NCI-H1436 treated with DMSO at 0.1 percent for 48 hours (cell line): ENCODE measurements around the gene TOMM7.

Source experiments
- DNase-seq: peaks from one replicate; lab custom pipeline; 2025; lab: John Stamatoyannopoulos, UW

The TOMM7 gene

DNA sequence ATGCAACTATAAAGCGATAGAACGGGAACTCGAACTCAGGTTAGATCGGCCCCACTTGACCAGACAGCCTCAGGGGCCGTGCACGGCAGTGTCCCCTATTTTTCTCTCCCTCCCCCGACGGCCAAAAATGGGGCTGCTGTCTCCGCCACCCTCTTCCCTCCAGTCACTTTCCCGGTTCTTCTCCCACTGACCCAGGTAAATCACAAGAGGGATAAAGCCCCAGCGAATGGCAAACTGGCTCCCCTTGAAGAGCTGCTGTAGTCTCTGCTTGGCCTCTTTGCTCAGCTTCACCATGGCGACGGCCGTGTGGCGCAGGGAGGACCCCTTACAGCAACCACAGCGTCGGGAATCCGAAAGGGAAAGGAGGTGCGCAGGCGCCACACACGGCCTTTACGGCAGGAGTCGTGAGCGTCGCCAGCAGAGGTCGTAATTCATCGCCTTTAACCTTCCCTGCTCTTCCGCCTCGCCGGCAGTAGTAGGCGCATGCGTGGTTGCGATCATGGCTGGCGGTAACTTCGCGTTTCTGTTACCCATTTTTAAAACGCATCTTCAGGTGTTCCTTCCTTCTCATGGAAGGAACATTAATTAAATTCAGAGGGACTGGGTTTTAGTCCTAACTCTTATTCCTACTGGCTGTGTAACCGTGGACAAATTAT is at the start of gene TOMM7:
TSS of gene TOMM7 (minus strand) at position 364 of the 656 bp plus-strand sequence. CDS start at position 294, 70 bp downstream.
- DNase-seq, result peak; percentile 82

DNA sequence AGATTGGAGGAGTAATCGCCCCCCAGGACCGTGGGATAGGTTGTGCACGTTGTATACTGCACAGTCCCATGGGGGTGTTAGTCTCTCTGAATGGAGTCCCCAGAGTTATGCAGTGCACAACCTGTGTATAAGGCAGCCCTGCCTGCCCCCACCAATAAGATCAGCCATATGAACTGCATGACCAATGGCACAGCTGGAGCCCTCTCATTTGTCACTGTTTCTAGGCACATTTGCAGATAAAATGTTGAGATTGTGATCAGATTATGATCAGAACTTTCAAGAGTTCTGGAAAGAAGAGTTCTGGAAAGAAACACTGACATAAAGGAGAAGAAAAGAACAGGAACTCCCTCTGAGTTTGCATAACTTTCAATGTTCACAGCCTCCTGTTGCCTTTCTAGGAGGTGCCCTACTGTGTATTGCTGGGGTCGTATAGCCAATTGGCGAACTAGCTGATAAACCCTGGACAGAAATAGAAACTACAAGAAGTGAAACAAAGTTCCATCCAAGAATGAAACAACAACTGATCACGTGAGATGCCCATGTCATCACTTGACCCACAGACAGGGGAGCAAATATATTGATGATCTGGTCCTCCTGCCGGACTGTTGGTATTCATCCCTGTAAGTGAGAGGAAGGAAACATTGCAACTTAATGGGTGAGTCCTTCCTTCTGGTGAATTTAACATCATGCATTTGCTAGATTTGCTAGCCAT is 49.6 kb upstream of the TOMM7 start:
- no peak for DNase-seq

DNA sequence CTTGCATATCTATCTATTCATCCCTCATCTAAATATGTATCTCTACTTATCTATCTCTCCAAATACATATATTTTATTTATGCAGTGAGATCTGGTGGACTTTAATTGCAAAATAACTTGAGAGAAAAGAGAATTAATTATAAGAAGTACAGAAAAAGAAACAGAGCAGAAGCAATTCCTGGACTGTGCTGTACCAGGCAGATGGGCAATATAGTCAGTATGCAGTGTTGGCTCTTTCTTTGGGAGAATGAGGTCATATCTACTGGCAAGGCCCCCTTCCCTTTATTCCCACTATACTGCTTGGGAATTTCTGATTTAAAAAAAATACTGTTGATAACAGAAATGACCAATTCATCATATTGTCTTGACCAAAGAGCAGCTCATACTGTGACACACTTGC is 49.0 kb upstream of the TOMM7 start:
- no peak for DNase-seq

DNA sequence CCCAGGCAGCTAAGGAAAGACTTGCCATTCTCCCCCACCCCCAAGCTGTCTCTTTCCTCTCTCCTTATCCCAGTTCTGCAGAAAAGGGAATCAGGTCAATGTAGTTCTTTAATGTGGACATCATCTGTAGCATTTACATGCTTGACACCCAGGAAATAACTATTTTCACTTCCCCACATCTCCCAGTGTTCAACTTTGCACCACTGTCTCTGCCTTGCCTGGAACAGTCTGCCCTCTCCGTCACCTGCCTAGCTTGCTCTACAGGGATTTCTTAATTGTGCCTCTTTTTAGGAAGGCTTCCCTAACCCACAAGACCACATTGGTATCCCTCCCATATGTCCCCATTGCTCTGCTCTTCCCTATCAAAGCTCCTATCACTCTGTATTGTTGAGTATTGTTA is 45.9 kb upstream of the TOMM7 start:
- no peak for DNase-seq

DNA sequence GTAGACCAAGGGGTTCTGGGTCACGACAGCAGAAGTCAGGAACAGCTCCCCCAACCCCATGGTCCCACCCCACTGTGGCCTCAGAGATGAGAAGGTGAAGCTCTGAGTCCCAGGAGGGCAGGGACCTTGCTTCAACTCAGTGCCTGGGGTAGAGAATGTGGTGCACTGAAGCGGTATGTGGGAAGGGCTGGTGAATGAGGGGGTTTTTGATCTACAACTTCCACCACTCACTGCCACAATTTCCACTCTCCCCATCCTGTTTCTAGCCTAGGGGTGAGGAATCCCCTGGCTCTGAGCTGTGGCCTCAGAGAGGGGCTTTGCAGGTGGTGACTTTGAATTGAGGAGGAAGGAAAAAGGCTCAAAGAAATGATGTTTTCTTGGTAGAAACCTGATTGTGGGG is 44.9 kb upstream of the TOMM7 start:
- DNase-seq, result no peak

DNA sequence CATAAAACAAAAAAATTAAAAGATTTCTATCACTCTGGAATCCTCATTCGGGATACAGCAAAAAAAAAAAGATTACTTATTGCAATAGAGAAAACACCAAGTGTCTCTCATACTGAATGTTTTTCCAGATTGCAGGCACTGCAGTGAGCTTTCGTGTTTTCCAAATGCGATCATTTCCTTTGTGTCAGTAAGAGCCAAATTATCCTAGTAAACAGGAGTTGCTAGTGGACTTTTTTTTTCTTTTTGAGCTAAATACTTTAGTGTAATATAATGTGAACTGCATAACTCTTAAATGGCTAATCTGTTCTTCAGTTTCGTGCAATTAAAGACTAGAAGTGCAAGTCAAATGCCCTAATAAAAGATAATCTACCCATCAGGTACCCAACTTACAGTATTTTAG is 44.4 kb upstream of the TOMM7 start:
- DNase-seq, result no peak

DNA sequence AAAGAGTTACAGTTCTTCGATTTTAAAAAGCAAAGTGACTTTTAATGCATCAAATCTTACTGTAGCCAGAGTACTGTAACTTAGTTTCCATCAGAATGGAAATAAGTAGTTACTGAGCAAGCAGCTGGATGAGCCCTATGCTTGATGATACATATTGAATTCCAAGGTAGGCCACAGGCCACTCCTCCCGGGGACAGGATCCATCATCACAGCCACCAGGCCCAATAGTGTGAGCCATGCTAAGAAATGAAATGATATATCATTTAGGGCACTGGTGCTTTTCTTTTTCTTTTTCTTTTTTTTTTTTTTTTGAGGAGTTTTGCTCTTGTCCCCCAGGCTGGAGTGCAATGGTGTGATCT is 42.9 kb upstream of the TOMM7 start:
- DNase-seq, result no peak

DNA sequence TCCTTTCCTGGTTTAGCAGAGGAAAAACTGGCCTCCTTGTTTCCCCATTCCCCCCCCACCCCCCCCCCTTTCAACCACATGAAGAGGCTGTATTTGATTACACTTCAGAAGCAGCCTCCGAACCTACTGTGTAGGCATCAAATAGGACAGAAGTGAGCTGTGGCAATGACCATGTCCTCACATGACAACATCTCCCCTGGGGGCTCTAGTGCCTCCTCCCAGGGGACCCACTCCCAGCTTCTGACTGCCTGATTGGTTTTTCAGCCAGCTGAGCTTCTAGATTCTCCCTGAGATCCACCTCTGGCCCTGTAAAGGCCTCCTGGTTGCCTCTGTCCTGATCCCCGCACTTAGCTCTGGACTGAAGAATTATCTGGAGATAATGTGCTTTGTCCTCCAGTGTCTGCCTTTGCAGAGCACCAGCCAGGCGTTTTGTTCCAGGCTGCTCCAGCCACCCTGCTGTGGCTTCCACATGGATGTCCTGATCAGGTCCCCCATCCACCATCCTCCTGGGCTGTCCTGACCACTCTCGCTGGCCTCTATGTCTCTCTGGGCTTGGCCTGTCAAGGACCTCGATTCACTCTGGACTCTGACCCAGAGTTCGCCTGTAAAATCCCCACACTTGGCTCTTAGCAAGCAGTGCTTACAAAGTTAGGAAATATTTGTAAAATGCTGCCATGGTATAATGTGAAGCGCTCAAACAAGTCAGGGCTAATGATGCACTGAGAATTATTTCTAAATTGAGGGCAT is 42.4 kb upstream of the TOMM7 start:
- DNase-seq, result no peak

DNA sequence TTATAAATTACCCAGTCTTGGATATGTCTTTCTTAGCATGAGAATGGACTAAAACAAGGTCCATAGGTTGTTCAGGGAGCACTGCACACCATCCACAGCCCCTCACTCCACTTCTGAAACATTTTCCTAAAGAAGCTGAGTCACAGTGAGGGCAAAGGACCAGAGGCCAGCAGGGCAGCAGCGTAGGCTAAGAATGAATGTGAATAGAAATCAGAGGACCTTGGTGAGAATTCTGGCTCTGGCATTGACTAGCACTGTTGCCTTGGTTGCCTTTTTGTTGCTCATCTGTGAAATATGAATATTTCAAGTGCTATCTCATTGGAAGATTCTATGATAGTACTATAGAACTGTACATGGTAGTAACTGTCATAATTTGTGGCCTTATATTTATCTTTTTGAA is 41.7 kb upstream of the TOMM7 start:
- DNase-seq, result no peak

DNA sequence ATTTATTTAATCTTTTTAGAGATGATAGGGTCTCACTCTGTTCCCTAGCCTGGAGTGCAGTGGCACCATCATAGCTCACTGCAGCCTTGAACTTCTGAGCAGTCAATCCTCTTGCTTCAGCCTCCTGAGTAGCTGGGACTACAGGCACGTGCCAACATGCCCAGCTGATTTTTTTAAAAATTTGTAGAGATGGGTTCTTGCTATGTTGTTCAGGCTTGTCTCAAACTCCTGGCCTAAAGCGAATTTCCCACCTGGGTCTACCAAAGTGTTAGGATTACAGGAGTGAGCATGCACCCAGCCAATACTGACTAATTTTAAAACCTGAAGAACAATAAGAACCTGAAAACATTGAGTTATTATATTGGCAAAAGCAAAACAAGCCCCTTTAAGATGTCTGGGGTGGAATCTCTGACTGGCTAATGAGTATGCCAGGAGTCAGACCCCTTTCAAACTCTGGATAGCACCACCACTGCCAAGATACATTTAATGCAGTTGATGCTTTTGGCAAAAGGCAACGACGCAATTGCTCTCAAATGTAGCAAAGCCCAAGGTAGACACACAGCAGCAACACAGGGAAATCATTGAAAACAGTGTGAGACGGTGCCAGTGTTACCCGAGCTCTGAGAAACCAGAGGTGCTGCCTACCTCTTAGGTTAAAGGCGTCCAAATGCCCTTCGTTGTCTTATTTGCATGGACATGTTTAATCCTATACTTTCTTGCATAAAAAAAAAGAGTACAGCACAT is 40.7 kb upstream of the TOMM7 start:
- DNase-seq, result no peak

DNA sequence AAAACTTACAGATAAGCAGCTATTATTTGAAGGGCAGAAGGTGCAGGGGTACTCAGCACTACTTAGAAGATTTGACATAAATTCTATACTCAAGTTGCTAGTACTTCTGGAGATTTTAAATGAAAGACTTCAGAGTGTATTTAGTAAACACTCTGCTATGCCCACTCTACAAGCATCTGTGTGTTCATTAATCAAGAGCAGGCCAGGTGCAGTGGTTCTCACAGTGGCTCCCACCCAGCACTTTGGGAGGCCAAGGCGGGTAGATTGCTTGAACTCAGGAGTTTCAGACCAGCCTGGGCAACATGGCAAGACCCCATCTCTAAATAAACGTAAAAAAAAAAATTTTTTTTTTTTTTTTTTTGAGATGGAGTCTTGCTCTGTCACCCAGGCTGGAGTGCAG is 38.9 kb upstream of the TOMM7 start:
- no peak for DNase-seq

DNA sequence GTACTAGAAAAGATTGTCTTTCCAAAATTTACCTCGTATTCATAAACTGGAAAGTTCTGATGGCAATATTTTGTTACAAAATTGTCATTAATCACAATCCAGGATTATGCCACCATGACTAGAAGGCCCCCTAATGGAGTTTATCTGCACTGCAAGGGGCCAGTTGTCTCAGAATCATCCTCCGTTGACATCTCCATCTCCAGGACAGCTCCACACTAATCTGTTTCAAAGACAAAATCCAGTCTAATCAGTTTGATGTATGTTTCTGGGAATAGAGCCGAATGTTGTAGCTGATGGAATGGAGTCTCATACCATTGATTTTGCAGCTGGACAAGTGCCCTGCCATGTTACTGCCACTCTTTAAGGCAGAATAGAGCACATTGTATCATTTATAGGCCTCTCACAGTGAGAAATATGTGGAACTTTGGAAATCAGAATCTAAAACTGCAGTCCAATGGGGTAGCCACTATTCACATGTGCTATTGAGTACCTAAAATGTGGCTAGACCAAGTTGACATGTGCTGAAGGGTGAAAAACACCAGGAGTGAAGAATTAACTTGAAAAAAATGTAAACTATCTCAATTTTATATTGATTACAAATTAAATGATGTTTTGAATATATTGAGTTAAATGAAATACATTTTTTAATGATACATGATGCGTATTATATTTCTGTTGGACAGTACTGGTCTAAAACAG is 38.3 kb upstream of the TOMM7 start:
- DNase-seq, result no peak

DNA sequence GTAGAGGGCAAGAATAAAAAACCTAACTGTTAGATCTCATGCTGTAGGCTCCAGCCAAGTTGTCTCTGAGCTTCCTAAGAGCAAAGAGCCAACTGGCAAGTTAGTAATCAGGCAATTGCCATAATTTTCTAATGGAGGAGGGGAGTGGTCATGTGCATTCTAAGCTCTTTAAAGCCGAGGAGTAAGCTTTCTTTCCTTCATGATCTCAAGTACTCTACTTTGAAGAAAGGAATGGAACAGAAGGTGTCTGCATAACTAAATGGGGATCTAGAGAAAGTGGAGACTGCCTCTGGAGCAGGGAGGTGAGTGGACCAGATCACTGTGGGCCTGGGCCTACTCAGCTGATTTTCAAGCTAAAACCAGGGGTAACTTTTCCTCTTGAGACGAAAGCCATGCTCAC is 37.7 kb upstream of the TOMM7 start:
- DNase-seq, result no peak

DNA sequence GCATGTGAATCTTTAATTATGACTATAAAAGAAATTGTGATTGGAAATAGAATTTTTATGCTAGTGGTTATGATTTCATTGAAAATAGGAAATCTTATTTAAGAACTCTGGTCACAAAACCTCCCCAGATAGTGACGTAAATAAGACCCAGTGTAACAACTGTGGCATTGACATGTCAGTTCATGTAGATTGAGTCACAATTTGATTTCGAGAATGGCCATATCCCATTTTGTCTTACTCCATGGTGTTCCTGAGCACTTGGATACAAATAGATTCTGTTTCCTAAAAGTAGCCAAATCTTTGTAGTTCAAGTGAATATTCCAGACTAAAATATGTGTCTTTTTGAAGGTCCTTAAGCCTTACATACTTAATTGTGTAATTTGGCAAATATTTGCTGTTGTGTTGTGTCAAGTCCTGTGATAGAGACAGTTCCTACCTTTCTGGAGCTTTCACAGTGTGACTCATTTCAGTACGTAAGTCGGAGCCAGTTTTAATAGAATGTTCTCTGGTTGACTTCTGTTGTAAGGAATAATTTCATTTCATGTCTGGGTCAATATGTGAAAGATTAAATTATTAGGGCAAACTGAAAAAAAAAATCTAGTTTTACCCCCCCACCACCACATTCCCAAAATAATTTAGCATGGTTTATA is 37.1 kb upstream of the TOMM7 start:
- no peak for DNase-seq

DNA sequence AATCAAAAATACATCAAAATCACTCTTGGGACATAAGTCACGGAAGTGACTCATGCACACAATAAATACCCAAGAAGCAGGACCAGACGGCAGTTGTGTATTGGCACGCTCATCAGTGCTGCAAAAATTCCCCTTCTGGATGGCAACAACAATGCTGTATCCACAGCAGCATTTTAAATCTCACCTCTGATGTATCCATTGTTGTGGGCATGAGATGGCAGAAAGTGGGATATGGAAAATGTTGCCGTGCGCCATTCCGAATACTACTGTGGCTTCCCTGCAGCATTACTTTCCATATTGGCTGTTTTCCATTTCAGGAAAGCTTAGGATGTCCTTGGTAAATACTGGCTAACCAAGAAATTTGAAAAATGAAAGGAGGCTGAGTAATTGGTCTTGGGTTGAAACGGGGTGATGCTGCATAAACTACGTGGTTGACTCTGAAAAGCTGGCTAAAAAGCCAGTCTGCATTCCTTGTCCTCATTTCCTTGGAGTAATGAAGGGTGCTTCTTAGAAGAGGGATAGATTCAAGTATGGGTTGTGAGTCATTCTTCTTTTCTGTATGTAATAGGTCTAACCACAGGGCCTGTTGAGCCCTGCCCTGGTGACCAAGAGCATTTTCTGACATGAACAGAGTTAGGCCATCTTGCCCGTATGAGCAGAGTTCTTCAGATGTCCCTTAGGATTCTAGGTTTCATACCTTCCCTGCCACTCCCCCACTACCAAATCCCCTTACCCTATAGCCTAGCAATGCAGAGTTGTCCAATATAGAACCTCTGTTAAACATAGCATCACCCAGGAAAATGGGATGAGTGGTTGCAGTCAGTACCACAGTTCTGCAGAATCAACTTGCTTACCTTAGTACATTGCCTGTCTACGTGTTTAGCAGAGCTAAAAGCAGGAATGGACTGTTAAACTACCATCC is 36.3 kb upstream of the TOMM7 start:
- no peak for DNase-seq

DNA sequence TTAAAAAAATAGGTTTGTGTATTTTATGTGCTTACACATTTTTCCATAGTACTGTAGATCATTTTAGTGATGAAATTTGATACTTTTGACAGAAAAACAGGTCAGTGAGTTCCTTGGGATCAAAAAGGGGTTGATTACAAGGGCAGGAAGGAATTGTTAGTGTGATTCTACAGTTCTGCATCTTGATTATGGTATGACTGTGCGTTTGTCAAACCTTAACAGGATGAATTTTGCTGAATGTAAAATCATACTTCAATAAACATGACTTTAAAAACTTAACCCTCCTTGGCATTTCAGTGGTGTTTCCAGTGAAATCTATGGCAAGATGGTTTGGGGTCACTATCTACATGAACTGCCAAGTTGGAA is 35.6 kb upstream of the TOMM7 start:
- no peak for DNase-seq

DNA sequence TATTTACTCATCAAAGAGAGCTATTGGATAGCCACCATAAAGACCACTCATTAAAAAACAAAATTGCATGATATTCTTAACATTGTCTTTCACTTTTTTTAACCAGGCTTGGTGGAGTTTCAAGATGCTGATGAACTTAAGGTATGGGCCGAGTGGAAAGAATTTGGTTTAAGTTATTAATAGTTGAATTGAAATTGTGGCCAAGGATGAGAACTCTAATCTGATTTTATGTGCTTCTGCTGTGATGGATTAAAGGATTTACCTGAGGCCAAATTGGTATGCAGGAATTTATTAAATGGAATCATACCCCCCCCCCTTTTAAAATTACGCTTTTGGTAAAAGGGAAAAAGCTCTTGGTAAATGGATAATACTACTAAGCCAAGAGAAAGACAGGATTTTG is 33.8 kb upstream of the TOMM7 start:
- DNase-seq, result no peak

DNA sequence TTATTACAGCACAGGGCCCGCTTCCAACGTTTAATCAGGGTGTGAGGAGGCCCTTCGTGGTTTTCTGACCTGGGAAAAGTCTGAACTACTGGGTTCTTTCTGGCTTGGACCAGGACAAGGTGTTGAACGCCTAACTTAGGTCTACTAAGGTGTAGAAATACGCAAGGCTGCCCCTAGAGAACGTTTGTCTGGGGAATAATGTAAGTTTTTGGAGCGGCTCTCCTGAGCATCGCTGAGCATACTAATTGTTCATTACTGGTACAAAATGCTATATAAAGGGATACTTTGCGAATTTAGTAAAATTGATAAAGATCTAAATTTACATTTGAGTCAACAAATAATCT is 32.4 kb upstream of the TOMM7 start:
- no peak for DNase-seq

DNA sequence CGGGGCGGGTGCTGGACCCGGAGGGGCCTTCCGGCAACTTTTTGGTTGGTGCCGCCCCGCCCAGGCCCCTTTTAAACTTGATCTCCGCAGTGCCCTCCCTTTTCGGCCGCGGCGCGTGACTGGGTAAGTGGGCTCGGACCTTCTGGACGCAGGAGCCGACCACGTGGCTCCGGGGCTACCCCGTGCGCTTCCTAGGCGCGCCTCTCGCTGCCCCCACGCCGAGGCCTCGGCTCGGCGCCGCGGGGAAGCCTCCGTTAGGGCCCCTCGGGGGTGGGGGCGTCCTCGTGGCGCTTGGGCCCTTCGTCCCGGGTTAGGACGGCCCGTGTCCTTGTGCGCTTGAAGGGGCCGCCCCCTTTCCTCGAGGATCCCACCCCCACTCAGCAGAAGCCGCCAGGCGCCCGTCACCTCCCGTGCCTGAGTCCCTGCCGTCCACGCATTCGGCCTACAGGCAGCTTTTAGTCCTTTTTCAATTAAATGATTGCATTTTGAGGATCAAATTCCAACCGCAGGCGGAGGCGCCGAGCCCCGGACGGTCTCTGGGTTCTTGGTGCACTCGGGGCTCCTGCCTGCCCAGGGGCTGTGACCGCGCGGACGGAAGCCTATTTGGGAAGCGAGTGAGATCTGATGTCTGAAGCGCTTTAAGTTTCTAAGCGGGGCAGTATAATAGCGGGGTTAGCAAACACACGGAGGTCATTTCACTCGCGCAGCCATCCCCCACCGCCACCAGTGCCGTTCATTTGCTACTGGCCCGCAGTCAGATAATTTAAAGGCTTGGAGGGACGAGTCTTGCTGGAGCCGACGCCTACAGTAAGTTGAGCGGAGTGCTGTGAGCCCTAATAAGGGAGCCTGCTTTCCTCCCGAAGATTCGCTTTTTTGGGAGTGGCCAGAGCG is 31.8 kb upstream of the TOMM7 start:
- DNase-seq, result no peak
